ENCODE measurements around the gene PDE2A. TPM values are rescaled to one million over a fixed set of nuclear protein-coding genes. Genes with fewer than 3 reads are reported as not detected.

The PDE2A gene
- total RNA-seq, 1 experiment from 2014 or later, result 0.74 TPM

DNA sequence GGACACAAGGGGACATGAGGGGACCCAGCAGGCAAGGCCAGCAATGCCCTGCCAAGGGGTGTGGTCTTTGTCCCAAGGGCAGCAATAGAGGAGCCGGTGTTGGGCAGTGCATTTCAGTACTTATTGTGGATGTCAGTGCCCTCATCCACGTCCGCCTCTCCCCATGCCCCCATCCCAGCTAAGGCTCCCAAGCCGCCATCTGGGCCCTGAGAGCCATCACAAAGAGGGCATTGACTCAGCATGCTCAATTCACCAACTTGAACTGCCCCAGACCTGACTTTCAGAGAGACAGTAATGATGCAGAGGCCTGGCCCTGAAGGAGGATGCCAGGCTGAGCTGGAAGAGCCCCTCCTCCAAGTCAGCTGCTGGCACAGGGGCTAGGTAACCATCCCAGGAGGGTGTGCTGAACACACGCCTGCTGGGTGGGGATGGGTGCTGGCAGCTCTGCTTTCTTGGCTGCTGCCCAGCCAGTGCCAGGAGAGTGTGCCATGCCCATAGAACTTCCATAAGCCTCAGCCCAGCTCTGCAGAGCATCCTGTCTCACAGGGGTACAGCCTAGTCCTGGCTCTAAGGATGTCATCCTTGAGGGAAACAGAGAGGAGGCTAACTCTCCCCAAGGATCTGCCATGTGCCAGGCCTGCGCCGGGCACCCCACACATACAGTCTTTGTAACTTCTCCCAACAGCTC lies 46.5 kb downstream of the PDE2A start:
- no TSS peak for BruUV-seq (replicated peaks)
- intact Hi-C loops (cut with micrococcal nuclease; ENCODE audit: unreplicated experiment), result no loop called here
- CTCF ChIA-PET, result no interaction called here

DNA sequence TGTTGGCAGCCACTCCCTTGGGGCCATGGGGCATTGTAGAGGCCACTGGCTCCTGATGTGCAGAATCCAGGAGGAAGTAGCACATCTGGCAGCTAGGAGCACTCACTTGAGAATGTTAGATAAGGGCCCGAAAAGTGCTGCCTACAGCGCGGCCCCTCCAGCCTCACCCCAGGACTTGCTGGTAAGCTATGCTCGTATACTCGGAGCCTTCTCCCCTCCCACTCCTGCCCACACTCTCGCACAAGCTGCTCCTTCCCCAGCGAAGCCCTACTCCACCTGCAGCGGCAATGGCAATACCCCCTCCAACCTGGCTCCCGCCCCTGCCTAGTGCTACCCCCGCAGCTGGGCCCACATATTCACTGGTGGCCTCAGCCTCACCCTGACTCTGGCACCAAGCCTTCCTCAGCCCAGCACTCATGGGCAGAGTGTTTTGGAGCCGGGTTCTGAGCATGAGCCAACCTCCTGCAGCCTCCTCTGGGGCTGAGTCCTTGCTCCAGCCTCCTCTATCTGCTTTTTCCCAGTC lies 47.7 kb downstream of the PDE2A start:
- DNase-seq (ENCODE audit: low read depth, low spot score) (no peak), ATAC-seq (no peak)
- in situ Hi-C loops (cut with HindIII; ENCODE audit: low pct_unique_long_range_greater_than_20kb, low sequenced_read_pairs), result no loop called here
- peaks cover 10% of the 10 kb centered on the region; the same call in 1 of the 2 replicates for H3K27me3 ChIP-seq (ENCODE audit: control insufficient read depth, insufficient read depth, low read length)
- ChIA-PET CTCF (no interaction called here), POLR2A (no interaction called here)
- no TSS peak for BruUV-seq (replicated peaks)
- TF ChIP-seq, protein P1, sequence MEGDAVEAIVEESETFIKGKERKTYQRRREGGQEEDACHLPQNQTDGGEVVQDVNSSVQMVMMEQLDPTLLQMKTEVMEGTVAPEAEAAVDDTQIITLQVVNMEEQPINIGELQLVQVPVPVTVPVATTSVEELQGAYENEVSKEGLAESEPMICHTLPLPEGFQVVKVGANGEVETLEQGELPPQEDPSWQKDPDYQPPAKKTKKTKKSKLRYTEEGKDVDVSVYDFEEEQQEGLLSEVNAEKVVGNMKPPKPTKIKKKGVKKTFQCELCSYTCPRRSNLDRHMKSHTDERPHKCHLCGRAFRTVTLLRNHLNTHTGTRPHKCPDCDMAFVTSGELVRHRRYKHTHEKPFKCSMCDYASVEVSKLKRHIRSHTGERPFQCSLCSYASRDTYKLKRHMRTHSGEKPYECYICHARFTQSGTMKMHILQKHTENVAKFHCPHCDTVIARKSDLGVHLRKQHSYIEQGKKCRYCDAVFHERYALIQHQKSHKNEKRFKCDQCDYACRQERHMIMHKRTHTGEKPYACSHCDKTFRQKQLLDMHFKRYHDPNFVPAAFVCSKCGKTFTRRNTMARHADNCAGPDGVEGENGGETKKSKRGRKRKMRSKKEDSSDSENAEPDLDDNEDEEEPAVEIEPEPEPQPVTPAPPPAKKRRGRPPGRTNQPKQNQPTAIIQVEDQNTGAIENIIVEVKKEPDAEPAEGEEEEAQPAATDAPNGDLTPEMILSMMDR (IDR thresholded peaks at IDR 0.05), result no peak
- TF ChIP-seq POLR2AphosphoS5 (IDR thresholded peaks at IDR 0.05; ENCODE audit: low read depth, low read length), result no peak
- no peak for TF ChIP-seq TCF7L2 (IDR thresholded peaks at IDR 0.05; ENCODE audit: low read depth, low read length)
- TF ChIP-seq, protein P2, sequence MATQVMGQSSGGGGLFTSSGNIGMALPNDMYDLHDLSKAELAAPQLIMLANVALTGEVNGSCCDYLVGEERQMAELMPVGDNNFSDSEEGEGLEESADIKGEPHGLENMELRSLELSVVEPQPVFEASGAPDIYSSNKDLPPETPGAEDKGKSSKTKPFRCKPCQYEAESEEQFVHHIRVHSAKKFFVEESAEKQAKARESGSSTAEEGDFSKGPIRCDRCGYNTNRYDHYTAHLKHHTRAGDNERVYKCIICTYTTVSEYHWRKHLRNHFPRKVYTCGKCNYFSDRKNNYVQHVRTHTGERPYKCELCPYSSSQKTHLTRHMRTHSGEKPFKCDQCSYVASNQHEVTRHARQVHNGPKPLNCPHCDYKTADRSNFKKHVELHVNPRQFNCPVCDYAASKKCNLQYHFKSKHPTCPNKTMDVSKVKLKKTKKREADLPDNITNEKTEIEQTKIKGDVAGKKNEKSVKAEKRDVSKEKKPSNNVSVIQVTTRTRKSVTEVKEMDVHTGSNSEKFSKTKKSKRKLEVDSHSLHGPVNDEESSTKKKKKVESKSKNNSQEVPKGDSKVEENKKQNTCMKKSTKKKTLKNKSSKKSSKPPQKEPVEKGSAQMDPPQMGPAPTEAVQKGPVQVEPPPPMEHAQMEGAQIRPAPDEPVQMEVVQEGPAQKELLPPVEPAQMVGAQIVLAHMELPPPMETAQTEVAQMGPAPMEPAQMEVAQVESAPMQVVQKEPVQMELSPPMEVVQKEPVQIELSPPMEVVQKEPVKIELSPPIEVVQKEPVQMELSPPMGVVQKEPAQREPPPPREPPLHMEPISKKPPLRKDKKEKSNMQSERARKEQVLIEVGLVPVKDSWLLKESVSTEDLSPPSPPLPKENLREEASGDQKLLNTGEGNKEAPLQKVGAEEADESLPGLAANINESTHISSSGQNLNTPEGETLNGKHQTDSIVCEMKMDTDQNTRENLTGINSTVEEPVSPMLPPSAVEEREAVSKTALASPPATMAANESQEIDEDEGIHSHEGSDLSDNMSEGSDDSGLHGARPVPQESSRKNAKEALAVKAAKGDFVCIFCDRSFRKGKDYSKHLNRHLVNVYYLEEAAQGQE (IDR thresholded peaks at IDR 0.05; ENCODE audit: insufficient read depth in 1 of 2, low read depth in 2 of 2, low read length in 1 of 2), result no peak
- no peak for TF ChIP-seq SIN3A (IDR thresholded peaks at IDR 0.05; ENCODE audit: borderline replicate concordance, insufficient read depth, low read depth, low read length)
- no peaks in the 10 kb centered on the region for H3K36me3 ChIP-seq (ENCODE audit: control insufficient read depth, insufficient read depth, low read length)
- no peaks in the 10 kb centered on the region for H3K4me1 ChIP-seq (ENCODE audit: control insufficient read depth, insufficient read depth, low read length)
- H3K4me3 ChIP-seq (ENCODE audit: low read depth in 2 of 2, low read length in 2 of 2), result no peak overlapping the region
- no peaks in the 10 kb centered on the region for H3K9me3 ChIP-seq (ENCODE audit: control insufficient read depth, insufficient read depth, low read depth, low read length)
- no peak overlapping the region for H3K27ac ChIP-seq (ENCODE audit: low read length)
- intact Hi-C loops (cut with micrococcal nuclease; ENCODE audit: unreplicated experiment), result no loop called here

More for the DNA sequence above, 46.5 kb downstream of the PDE2A start:
- TF ChIP-seq SIN3A (IDR thresholded peaks at IDR 0.05; ENCODE audit: borderline replicate concordance, insufficient read depth, low read depth, low read length) (no peak), TCF7L2 (IDR thresholded peaks at IDR 0.05; ENCODE audit: low read depth, low read length) (no peak), POLR2AphosphoS5 (IDR thresholded peaks at IDR 0.05; ENCODE audit: low read depth, low read length) (no peak)
- TF ChIP-seq, protein P1 (IDR thresholded peaks at IDR 0.05), result no peak
- TF ChIP-seq, protein P2 (IDR thresholded peaks at IDR 0.05; ENCODE audit: insufficient read depth in 1 of 2, low read depth in 2 of 2, low read length in 1 of 2), result no peak
- POLR2A ChIA-PET, result interaction anchor here (0.6 kb wide), 1 partner anchor 8 kb away, joined by 3 read pairs; no protein-coding TSS in a partner anchor
- in situ Hi-C loops (cut with HindIII; ENCODE audit: low pct_unique_long_range_greater_than_20kb, low sequenced_read_pairs), result no loop called here
- Histone ChIP-seq H3K27ac (ENCODE audit: low read length) (no peak overlapping the region), H3K36me3 (ENCODE audit: control insufficient read depth, insufficient read depth, low read length) (no peaks in the 10 kb centered on the region), H3K4me3 (ENCODE audit: low read depth in 2 of 2, low read length in 2 of 2) (no peak overlapping the region), H3K27me3 (ENCODE audit: control insufficient read depth, insufficient read depth, low read length) (peaks cover 1% of the 10 kb centered on the region; the same call in 1 of the 2 replicates), H3K9me3 (ENCODE audit: control insufficient read depth, insufficient read depth, low read depth, low read length) (no peaks in the 10 kb centered on the region), H3K4me1 (ENCODE audit: control insufficient read depth, insufficient read depth, low read length) (no peaks in the 10 kb centered on the region)
- DNase-seq (ENCODE audit: low read depth, low spot score) (no peak), ATAC-seq (no peak)

Measured in Panc1 (cell line).